ENCODE measurements around the gene PRLHR.
"Not testable (repeated sequence)": the region's sequence is repeated elsewhere in the genome, so short reads cannot be mapped to it uniquely, and the experiment has no call there.

The PRLHR gene

DNA sequence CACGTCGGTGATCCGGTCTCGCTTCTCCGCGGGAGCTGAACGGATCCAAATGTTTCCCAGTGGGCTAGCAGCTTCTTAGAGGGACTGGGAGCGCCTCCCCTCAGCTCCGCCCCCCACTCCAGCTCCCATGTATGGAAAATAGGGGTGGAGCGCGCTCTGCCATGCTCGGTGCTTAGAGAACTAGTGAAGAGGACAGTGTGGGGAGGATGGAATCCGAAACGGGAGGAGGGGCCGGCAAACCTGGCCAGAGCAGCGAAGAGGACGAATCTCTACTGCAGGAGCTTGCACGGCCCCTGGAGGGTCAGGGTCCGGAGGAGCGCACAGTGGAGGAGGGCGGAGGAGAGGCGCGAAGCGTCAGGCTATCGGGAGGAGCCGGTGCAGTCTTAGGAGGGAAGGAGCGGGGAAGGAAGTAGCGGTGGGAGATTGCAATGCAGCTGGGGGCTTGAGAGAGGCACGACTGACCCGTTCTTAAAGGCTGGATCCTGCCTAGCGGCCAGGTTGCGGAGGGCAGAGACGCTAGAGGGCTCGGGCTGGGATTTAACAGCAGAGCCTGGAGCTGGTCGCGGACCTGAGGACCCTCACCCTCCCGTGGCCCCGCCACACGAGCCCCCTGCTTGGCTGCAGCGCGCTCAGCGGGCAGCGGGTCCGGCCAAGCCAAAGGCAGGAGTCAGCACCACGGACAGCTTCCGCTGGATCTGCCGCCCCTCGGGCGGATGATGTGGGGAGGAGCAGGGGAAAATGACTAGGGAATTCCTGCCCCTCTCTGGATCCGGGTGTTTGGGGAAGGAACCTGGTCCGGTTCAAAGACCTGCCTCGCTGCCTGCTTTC is at the start of gene PRLHR:
Gene PRLHR, minus strand, starts transcription at position 51 of the 828 bp plus-strand sequence. CDS start 404 bp downstream, outside the sequence.
- no peak for DNase-seq

DNA sequence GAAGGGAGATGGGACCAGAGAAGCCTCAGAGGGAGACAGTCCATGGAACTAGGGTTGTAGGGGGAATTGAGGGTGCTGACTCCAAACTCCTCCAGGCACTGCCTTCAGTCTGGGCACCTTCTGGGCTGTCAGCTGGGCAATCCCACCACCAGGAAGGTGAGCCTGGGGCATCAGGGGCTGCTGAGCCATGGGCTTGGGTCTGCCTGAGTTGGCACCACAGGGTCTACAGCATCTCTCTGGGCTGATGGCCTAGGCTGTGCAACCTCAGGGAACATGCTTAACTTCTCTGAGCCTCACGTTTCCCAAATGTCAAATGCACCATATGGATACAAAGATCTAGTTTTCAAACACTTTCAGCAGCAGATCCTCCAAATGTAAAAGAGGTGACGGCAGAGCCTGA is 46.8 kb upstream of the PRLHR start:
- DNase-seq, result no peak

DNA sequence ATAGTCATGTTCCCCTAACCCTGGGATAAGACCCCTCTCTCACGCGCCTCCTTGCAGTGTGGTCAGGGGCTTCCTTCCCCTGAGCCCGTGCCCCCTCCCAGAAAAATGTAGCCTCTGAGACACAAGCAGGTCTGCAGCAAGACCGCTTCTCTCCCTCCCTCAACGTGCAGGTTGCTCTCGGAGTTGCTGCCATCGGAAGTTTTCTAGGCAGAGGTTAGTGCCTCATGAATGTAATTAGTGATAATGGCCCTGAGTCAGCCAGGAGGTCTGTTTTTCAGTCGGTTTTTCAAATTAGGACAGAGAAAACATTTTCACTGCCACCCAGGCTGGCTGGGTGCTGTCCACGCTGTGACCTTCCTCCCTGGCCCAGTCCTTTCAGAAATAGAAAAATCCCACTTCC is 43.2 kb upstream of the PRLHR start:
- no peak for DNase-seq

DNA sequence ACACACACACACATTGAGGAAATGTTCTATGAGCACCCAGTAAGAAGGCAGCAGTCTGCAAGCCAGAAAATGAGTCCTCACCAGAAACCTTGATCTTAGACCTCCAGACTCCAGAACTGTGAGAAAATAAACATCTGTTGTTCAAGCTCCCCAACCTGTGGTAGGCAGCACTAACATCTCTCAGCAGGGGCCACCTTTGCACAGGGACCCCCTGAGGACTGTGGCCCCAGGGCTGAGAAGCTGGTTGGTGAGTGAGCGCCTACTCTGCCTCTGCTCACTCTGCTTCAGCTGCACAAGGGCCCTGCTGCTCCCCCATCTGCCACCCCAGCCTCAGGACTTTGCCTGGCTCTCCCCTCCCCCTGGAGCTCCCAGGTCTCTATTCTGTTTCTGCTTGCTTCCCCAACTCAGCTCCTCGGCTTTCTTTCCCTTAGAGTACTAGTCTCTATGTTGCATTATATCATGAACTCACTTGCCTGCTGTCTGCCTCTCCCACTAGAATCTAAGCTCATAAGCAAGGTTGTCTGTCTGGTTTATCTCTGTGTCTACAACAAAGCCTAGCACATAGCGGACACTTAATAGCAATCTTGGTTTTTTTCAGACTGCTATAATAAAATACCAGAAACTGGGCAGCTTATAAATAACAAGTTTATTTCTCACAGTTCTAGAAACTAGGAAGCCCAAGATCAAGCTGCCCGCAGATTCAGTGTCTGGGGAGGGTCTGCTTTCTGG is 40.4 kb upstream of the PRLHR start:
- DNase-seq, result no peak

- DNase-seq, result no peak
These were observed 38.3 kb upstream of the PRLHR start for GRCh38 chr10:118633786-118634185.

GRCh38 chr10:118629211-118629610 is 33.8 kb upstream of the PRLHR start:
- no peak for DNase-seq

DNA sequence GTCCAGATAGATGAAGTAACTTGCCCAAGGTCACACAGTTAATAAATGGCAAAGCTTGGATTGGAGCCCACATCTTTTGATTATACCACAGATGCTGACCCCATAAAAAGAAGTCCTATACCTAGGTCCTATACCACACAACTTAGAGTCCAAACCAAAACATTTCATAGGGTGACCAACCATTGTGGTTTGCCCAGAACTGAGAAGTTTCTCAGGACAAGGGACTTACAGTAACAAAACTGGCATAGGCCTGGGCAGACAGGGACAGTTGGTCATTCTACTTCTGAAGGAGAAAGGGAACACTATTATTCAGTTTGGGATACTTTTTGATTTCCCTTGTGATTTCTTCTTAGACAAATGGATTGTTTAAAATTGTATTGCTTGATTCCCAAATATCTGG is 32.9 kb upstream of the PRLHR start:
- no peak for DNase-seq

DNA sequence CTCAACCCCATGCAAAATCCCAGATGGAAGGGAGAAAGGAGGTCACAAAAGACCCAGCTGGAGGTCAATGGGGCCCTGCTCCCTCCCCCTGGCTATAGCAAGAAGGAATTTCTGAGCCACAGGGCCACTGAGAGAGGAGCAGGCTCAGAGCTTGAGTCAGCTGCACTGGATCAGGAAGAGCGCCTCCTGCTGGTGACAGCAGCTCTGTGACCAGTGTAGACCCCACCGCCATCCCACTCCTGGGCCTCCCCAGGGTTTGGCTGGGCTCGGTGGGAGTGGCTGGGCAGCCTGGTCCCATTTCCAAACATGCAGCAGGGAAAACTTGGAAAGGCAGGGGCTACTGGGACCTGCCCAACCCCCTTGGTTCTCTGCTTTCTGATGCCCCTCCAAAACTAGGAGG is 31.5 kb upstream of the PRLHR start:
- DNase-seq, result no peak

DNA sequence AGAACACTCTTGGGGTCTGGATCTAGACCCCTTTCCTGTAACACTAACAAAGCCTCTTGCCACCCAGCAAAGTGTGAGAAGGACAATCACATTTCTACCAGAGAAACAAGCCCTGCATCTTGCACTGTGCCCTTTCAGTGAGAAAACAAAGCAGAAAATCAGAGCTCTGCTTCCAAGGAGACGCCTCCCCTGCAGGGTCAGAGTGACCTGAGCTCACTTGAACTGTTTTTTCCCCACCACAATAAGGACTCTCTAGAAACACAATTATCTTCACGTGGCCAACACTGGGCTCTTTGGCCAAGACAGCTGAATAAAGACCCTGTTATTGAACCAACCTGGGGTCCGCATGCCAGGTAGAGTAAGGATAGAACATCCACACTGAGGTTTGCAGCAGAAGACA is 30.1 kb upstream of the PRLHR start:
- no peak for DNase-seq

DNA sequence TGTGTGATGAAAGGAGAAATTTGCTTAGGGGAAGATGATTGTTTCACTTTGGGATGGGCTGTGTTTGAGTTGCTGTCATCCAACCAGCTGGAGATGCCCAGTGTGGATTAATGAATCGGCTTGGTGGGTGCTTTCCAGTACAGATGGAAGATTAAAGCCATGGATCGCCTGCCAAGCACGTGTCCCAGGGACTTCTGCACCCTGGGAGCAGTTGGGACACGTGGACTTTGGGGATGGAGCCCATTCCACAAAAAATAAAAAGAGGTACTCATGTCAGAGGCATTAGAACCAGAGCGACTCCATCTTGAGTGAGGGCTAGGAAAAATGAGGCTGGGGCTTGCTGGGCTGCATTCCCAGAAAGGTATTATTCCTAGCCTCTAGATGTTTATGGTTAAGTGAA is 29.3 kb upstream of the PRLHR start:
- no peak for DNase-seq

DNA sequence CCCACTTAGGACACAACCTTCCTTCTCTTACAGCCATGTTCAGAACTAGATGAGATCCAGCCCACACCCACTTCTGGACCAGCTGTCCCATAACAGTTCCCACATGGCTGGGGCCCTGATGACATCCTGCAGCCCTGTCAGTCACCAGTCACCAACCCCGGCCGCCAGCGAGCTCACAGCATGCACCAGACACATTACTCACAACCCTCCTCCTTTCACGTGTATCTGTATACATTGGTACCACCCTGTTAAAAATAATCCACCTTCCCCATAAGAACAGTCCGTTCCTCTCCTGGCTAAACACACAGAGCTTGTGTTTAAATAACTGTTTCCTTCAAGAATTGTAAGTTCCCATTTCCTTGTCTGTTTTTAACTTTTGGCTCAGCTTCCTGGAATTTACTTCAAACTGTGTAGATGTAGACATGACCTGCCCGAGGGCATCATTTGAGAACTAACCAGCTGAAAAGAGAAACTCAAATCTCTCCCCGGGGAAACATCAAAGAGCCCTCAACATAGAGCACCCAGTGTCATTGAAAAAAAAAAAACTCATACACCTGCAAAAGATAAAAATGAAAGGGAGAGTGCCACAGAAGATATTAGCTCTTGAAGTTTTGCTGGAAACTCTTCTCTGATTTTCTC is 26.0 kb upstream of the PRLHR start:
- DNase-seq, result no peak

DNA sequence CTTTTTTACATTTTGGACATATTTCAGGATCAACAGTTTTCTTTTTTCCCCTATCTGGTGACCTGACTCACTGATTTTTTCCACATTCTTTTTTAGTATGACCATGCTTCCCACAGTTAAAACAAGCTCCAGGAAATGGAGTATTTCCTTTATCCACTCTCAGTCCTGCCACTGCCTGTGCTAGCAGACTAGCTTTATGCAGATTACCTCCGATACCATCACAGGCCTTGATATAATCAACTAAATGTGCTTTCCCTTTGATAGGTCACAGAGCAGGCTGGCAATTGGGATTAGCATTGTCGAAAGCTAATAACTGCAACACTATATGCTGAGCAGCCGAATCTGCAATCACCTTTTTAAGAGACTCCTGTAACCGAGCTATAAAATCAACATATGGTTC is 18.4 kb upstream of the PRLHR start:
- DNase-seq, result not testable (repeated sequence)

DNA sequence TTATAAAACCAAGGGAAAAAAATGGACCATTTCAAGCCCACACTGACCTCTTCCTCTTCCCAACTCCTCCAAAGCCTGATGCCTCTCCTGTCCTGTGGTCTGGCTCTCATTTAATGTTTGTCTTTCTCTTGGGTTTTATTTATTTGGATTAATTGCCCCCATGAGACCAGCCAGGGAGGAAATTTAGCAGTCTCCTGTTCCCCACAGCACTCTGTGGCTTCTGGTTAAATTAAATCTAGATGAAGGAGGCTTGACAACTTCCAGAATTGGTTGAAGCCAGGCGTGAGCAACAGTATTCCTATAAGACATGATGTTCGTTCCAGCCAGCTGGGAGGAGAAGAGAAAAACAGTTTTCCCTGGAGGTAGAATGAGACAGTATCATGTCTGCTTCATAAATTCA is 15.1 kb upstream of the PRLHR start:
- no peak for DNase-seq

- no peak for DNase-seq
These were observed 12.4 kb upstream of the PRLHR start for GRCh38 chr10:118607768-118608354.

DNA sequence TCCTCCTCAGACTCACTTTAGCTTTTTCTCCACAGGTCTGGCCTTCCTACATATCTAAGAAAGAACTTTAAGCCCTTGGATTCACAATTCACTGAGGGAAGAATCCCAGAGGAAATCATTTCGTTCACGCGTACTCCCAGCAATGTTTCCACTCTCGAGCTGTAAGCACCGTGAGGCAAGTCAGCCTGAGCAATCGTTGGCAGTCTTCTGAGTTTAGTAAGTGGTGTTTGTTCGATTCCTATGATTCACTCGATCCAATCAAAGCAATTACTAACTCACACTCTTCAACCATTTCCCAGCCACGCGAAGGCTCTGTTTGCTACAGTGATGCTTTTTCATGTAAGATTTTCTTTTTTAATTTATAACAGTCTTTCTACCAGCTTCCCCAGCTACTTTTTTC is 10.2 kb upstream of the PRLHR start:
- DNase-seq, result no peak

DNA sequence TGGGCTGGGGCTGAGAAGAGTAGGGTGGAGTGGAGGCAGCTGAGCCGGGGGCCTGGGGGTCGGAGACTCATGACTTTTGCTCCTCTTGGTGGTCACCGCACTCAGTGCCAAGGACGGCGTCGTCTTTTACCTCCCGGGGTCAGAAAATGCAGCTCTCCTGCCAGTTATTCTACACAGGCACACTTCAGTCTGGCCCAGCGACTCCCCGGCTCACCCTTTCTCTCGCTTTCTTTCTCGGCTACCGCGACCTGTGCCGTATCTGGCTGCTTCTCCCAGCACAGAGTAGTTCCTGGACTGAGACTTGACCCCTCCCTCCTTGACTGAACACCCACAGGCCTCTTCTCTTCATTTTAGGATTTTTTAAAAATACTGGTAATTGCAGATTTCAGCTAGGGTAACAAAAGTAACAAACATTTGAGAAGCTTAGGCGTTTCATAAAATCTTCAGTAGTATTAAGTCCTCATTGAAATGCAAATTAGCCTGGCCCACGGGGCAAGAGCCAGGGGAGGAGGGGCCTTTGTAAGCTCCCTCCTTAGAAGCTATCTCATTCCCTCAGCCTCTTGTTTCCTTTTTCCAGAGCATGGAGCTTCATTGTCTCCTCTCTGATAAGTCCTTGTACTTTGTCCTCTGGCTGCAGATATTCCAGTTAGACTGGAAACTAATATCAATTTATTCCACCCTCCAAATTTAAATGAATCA is 1.1 kb upstream of the PRLHR start:
- no peak for DNase-seq

- no peak for DNase-seq
These were observed 406 bp downstream of the PRLHR start for GRCh38 chr10:118595064-118595420.

DNA sequence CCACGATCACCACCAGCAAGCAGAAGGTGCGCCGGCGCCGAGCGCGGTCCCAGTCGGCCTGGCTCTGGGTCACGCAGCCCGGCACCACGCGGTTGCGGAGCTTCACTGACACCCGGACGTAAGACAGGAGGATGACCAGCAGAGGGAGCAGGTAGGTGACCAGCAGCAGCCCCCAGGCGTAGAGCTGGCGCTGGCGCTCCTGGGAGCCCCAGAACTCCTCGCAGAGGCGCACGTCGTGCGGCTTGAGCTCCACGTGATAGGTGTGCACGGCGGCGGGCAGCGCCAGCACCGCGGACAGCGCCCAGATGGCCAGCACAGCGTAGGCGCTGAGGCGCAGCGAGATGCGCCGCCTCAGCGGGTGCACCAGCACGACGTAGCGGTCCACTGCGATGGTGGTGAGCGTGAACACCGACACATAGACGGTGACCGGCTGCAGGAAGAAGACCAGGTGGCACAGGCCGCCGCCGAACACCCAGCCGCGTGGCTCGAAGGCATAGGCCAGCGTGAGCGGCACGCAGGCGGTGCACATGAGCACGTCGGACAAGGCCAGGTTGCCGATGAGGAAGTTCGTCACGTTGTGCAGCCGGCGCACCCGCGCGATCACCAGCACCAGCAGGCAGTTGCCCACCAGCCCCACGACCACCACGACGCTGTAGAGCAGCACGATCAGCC is 920 bp downstream of the PRLHR start:
- DNase-seq, result no peak

DNA sequence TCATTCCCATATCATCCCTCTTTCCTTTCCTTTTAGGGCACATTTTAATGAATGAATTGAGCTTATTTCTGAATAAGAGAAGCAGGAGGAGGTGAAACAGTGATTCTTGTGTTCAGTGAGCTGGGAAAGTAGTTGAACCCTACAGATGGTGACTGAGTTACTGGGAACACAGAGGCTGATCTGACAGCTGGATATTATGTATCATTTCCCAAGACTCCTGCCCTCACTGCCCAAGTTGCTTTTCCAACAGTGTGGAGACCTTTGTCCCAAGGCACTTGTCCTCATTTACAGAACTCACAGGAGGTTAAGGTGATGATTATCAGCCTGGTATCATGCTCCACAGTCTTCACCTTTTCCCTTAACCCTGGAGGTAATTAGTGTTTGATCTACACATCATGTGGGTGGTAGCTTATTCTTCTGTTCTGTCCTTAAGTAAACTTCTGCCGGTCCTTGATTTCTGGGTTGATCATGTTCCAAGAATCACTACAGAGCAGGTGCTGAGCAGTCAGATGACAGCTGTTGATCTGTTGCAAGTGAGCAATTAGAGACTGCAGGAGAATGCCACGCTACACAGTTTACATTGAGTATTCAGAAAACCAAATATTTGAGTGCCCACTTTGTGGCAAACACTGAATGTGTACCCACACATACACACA is 2.6 kb downstream of the PRLHR start:
- no peak for DNase-seq

GRCh38 chr10:118590334-118590733 is 5.1 kb downstream of the PRLHR start:
- no peak for DNase-seq

- DNase-seq, result no peak
These were observed 7.4 kb downstream of the PRLHR start for GRCh38 chr10:118587881-118588651.

All from NK-92 treated with Interleukin-12 subunit alpha and Interleukin-12 subunit beta, amount 100 ng/mL, for 24 hours (cell line).